Measurements from ENCODE around the gene LDAH.

The LDAH gene

GRCh38 chr2:20667531-20668401 lies 155.1 kb downstream of the LDAH start:
- DNase-seq (ENCODE audit: low spot score) = no peak

- DNase-seq (ENCODE audit: low spot score) = no peak
Observed at GRCh38 chr2:20667151-20667530, 155.8 kb downstream of the LDAH start.

DNA sequence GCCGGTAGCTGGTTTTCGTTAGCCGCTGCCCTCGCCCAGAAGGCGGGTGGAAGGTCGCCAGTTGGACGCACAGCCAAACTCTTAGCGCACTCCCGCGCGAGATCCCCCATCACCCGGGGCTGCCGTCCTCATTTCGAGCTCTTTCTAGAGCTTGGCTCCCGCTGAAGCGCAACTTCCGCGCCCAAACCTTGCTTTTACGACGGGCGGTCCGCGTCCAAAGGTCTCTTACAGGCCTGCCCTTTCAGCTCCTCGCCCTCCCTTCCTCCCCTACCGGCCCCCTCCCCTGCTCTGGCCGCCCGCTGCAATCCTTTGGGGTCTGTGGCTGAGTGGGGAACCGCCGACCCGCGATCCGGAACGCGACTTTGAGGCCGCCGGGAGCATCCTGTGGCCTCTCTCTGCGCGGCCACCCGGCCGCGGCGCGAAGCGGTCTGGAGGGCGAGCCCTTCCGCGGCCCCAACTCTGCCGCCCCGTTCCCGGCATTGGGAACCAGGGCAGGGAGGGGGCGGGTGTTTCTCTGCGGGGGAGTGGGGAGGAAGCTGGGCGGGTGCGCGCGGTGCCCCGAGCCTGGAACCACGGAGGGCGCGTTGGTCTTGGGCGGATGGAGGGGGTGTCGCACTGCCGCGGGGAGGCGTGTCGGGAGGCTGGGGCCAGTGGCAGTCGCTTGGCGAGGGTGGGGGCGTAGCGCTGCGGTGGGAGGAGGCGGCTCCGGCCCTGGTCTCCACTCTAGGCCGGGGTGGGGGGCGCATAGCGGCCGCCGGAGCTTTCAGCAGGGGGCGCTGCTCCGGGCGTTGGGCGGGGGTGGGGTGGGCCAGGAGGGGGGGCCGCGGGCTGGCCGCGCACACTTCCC lies 156.4 kb downstream of the LDAH start, which contains the start of gene GDF7:
Gene GDF7 (plus strand): TSS at position 841 of the 847 bp plus-strand sequence. CDS start 96 bp downstream, outside the sequence.
- DNase-seq (ENCODE audit: low spot score) = no peak

GRCh38 chr2:20666005-20666303 lies 156.9 kb downstream of the LDAH start:
- no peak for DNase-seq (ENCODE audit: low spot score)

DNA sequence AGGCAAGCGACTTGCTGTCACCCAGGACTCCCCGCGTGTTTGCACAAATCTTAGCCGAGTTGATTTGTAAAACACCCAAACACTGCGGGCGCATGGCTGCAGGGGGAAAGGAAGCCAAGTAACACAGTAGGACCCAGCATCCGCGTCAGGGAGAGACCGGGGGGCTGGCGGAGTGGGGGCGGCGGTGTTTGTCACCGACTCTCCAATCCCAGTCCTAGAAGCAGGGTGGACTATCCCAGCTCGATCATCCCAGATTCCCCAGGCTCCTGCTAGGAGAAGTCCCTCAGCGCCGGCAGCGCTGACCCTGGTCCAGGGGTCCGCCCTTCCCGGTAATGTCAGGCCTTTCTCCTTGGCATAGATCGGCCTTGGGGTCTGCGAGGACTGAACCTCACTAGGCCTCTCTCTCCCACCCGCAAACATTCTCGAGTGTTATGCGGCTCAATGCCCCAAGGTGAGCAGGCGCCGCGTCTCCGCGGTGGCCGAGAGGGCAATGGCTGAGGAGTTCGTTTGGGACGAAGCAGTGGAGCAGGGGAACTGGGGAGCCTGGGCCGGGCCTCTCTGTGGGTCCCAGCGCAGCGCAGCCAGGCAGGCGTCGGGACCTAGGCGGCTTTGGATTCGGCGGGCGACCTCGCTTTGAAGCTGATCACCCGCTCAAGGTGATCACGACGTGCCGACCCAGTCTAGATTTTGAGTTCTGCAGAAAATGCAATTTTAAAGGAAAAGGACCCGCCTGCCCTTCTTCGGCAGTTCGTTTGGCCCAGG lies 157.5 kb downstream of the LDAH start:
- DNase-seq (ENCODE audit: low spot score) = no peak

GRCh38 chr2:20664431-20665242 lies 158.3 kb downstream of the LDAH start:
- DNase-seq (ENCODE audit: low spot score) = no peak

DNA sequence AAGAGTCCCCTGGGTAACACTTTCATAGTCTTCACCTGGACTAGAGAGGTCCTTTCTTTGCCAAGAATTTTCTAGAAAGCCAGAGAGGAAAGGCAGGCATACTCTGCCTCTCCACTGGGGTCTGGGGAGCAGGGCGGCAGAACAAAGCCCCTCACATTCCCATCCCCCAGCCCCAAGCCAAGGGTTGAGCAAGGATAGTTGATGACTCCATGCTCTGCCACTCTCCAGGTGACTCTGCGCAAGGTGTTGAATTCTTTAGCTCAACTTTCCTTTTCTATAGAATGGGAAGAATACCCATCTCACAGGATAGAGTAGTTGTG lies 158.9 kb downstream of the LDAH start:
- DNase-seq (ENCODE audit: low spot score) = no peak

DNA sequence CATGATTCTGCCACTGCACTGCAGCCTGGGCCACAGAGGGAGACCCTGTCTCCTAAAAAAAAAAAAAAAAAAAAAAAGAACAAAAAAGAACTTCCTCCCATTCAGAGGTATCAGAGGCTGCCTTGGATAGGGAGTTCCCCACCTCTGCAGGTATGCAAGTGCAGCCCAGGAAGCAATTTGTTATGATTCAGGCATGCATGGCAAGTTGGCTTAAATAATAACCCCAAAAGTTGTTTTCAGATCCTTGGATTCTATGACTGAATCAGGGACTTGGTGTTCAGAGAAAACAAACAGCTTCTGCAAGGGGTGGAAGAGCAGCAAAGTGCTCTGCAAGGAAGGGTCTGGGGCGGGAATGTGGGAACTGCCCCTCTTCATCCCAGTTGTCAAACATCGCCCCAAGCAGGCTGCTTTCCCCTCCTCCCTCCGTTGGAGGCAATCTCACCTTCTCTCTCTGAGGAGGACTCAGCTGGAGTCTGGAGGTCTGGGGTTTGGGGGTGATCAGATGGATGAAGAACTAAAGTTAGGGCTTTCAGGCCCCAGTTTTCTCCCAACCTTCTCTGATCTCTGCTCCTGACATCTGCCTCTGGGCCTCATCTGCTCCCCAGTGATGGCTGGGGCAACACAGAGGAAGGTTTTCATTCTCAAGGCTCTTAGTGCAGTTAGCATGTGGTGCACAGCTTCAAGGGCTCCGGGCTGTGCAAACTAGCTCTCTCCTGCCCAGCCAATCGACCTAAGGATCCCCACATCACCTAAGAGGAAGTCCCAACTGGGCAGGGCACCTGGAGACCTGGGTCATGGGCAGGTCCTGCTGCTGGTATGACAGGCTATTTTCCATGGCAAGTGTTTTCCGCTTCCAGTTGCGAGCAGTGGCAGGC lies 159.5 kb downstream of the LDAH start:
- no peak for DNase-seq (ENCODE audit: low spot score)

DNA sequence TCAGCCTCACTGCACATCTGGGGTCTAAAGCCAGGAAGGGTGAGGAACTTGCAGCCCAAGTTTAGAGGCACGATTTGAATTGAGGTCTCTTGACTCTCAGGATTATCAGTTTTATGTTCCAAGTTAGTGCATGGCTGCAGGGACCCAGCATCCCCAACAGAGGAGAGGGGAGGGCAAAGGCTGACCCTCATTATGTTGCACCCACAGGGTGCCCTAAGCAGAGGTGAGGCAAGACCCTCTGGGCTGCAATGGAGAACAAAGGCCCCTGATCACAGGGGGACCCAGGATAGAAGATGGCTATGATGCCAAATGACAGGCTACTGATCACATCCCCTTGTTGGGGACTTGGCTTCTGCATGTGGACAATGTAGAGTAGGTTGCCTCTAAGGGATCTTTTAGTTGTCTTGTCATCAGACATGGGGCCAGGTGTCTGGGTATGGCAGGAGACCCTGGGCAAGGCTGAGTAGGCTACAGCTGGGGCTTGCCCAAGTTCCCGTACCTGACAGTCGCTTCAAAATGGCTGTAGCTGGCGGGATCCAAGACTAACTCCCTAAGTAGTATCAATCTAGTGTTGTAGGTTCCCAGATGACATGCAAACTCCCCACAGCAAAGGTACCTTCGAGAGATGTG lies 160.5 kb downstream of the LDAH start:
- no peak for DNase-seq (ENCODE audit: low spot score)

- DNase-seq (ENCODE audit: low spot score) = peak; percentile 82
Observed at GRCh38 chr2:20661421-20662307, 161.2 kb downstream of the LDAH start.

DNA sequence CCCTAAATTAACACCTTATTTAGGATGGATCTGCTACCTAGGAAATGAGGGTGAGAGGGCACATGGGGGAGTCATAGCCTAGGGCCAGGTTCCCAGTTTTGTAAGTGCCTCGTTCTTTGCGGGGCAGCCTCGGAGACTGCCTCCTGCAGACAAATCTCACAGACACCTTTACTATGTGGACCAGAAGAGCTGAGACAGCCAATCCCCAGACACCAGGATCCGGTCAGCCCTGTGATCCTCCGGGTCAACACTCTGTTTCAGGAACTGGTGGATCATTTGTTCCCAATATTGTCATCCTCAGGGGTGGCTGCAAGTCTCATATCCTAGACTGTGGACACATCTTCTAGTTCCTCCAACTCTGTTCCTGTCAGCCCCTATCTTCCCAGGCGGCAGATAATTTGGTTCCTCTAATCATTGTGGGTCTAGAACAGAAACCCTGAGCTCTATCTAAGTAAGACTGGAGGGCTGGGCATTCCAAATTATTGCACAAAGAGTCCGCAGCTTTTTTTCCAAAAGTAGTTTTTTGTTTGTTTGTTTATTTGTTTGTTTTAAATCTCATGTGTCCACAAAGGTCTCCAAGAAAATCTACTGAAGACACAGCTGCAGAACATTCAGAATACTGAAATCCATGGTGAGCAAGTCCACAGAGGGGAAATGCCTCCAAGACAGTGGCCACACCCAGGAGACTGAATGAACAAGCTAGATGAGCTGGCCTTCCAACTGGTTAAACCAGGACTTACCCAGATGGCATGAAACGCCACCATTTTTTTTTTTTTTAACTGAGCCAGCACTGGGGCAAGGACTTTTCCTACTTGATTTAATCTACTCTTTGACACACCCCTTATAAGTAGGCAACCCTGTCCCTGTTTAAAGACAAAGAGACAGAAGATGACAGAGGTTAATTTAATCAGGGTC lies 162.1 kb downstream of the LDAH start:
- DNase-seq (ENCODE audit: low spot score) = no peak

DNA sequence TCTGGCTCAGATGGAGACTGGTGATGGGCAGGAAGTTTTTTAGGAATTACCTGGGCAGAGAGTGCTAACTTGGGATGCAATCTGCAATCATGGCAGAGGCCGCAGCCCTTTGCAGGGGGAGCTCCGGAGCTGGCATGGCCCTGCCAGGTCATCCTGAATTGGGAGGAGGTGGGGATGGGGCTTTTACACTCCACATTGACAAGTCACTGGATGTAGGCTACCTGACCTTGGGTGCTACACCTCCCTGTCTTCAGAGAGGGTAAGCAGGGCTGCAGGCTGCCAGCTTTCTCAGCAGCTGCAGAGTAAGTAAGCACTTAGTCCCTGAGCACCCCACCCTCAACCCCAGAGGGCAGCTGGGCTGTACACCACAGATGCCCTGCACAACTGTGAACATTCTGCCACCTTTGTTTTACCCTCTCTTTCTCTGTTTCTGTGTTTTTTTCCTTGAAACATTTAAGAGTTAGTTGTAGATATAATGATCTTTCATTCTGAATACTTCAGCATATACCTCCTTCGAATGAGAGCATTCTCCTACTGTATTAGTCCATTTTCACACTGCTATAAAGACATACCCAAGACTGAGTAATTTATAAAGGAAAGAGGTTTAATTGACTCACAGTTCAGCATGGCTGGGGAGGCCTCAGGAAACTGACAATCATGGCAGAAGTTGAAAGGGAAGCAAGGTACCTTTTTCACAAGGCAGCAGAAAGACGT lies 165.2 kb downstream of the LDAH start:
- no peak for DNase-seq (ENCODE audit: low spot score)

DNA sequence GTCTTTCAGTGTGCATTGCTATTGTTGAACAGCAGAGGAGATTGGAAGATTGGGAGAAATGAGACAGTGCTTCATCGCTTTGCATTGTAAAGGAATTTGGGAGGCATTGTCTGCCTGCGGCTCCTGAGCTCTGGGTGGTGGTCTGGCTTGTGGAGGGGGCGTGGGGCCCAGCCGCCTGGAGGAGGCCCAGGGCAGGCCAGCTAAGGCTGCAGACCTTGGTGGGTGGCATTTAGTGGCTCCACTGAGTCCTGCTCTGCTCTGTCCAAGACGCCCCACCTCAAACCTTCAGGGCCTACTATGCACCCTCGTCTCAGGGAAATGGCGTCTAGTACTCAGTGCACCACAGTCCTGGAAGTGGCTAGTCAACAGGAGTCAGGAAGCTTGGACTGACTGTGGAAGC lies 166.3 kb downstream of the LDAH start:
- DNase-seq (ENCODE audit: low spot score) = no peak

- DNase-seq (ENCODE audit: low spot score) = no peak
Observed at GRCh38 chr2:20654535-20654813, 168.4 kb downstream of the LDAH start.

DNA sequence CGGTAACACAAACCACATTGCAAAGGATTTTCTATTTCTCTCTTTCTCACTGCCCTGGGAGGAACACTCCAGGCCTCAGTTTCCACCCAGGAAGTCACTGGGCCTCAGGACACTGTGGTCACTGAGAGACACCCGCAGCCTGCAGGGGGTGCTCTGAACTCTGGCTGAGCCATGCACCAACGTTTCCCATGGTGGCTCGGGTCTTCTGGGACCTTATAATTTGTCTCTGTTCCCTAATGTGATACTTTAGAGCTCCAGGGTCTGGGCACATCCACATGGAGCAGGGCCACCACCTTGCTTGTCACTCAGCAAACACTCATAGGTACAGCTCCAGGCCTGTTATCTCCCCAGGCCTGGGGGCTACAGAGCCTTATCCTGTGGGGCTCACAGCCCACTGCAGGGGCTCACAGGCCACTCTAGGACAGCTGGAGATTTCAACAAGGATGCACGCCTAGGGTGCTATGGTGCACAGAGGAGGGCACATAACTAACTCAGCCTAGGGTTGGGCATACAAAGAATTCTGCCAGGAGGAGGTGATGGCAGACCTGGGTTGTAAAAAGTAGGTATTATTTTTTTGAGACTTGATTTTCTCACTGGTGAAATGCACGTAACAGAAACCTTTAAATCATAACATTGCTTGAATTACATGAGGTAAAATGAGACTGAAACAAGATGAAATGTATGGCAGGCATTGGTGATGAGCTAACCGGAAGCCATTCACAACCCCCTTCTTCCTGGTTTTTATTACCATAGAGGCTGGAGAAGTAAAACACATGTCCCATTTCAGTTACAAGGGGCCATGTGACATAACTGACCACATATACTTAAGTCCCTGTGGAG lies 169.0 kb downstream of the LDAH start:
- DNase-seq (ENCODE audit: low spot score) = no peak

DNA sequence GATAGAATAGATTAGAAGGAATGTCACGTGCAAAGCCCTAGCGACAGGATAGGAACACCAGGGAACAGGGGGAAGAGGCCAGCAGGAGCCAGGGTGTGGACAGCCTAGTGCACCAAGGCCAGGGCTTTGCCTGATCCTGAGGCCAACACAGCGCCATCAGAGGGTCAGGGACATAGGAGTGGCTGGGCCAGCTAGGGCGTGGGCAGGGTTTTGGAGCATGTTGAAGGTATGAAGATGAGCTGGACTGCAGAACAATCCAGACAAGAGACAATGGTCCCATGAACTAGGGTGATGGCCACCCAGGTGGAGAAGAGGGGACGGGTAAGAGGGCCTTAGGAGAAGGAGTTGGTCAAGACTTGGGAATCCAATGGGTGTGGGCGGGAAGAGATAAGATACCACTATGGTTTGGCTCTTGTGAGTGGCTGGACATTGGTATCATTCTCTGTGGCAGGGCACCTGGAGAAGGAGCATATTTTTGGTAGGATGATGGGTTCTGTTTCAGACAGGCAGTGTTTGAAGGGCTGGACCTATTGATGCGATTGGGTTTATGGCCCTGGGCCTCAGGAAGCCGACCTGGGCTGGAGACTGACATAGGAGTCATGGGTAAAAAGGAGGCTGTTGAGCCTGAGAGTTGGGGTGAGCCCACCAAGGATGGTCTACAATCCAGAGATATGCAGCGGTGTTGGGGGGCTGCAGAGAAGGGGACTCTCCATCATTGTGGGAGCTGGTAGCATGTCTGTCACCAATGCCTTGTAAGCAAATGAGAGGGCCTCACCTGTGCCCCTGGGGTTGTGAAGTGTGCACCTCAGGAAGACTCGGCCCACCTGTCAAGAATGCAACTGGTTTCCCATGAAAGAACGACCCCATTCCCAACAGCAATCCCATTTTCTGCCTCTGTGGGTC lies 170.0 kb downstream of the LDAH start:
- no peak for DNase-seq (ENCODE audit: low spot score)
